Prostate gland (tissue), 2 donors: Measurements from ENCODE around the gene CEP63. TPM values are rescaled to one million over a fixed set of nuclear protein-coding genes. Genes with fewer than 3 reads are reported as not detected.

ENCODE experiments used
- DNase-seq: peaks from one replicate; pipeline ENCODE4 v3.0.0-alpha.2; 2019; ENCODE audit warnings: low spot score
- H3K27ac ChIP-seq, 2 donors: fragments of 200-600 bp; sonication (generic); 2 replicates each; pipeline ENCODE4 v1.5.1; 2017 to 2019
- H3K27me3 ChIP-seq: fragments of 200-600 bp; sonication (generic); replicated peaks from 2 replicates; pipeline ENCODE4 v1.5.1; 2019; ENCODE audit not compliant: insufficient read depth
- H3K36me3 ChIP-seq, 2 donors: fragments of 200-600 bp; sonication (generic); 1 replicate in 1 of 2; 2 replicates in 1 of 2; pipeline versions ENCODE4 v1.5.1 to v1.8.1; 2017 to 2019
- H3K4me1 ChIP-seq: fragments of 200-600 bp; sonication (generic); replicated peaks from 2 replicates; pipeline ENCODE4 v1.5.1; 2019
- H3K4me3 ChIP-seq, 2 donors: fragments of 200-600 bp; sonication (generic); 2 replicates each; pipeline ENCODE4 v1.5.1; 2017 to 2019
- H3K9me3 ChIP-seq: fragments of 200-600 bp; sonication (generic); 2 replicates; pipeline ENCODE4 v1.5.1; 2017
- POLR2A ChIP-seq: fragments of 450-650 bp; IDR thresholded peaks from one replicate; pipeline ENCODE4 v1.6.1; 2016; ENCODE audit warnings: antibody characterized with exemption, mild to moderate bottlenecking
- POLR2AphosphoS5 ChIP-seq: sonication (generic); formaldehyde crosslinking; IDR thresholded peaks from one replicate; pipeline ENCODE4 v1.6.1; 2017; ENCODE audit warnings: antibody characterized with exemption
- WGBS: methylation state at CpG from one replicate; pipeline ENCODE4 v1.1.5; 2018; 5-methylcytosine and 5-hydroxymethylcytosine counted together
- intact Hi-C: fragments of 100-400 bp; cut with DNase I; formaldehyde crosslinking; loops from one replicate; pipeline ENCODE4 v1.14.2; 2022
- total RNA-seq, 2 donors: library from RNA; depleted of rRNA; stranded (reverse); fragments of >200 nt; gene quantifications; one replicate each; pipeline ENCODE4 v1.1.0, GENCODE V29; 2016
- TF ChIP-seq, protein P1 (sequence below), 4 experiments: fragments of 200-600 bp in 2 of 4; fragments of 450-650 bp in 2 of 4; sonication (generic) in 2 of 4; IDR thresholded peaks; 1 replicate in 3 of 4; 2 replicates in 1 of 4; pipeline ENCODE4 v1.5.1; 2016 to 2019; ENCODE audit warnings: antibody characterized with exemption in 4 of 4, mild to moderate bottlenecking in 2 of 4, moderate library complexity in 2 of 4

Gene CEP63
- total RNA-seq, 2 donors from 2014 or later: 35.2 to 60.1 TPM

DNA sequence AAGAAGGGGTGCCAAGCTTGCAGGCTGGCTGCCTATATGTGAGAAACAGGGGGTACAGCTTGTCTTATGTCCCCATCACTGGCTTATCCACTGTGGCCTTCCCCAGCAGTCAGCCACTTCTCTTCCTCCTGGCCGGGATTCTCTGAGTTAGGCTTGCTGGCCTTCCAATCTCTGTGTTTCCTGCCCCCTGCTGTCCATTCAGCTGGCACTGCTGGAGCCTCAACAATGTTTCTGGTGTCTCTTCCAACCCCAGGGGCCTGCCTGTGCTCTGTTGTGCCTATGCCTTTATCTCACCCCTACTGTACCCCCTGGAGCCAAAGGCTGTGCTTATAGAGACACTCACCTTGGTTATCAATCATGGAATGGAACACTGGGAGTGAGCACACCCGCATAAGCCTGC is 36.6 kb upstream of the CEP63 start:
- peak; percentile 46 for DNase-seq
- no peaks in the 10 kb centered on the region for H3K27me3 ChIP-seq
- peak; percentile 11 for TF ChIP-seq POLR2AphosphoS5
- TF ChIP-seq POLR2A: no peak
- TF ChIP-seq, protein P1, sequence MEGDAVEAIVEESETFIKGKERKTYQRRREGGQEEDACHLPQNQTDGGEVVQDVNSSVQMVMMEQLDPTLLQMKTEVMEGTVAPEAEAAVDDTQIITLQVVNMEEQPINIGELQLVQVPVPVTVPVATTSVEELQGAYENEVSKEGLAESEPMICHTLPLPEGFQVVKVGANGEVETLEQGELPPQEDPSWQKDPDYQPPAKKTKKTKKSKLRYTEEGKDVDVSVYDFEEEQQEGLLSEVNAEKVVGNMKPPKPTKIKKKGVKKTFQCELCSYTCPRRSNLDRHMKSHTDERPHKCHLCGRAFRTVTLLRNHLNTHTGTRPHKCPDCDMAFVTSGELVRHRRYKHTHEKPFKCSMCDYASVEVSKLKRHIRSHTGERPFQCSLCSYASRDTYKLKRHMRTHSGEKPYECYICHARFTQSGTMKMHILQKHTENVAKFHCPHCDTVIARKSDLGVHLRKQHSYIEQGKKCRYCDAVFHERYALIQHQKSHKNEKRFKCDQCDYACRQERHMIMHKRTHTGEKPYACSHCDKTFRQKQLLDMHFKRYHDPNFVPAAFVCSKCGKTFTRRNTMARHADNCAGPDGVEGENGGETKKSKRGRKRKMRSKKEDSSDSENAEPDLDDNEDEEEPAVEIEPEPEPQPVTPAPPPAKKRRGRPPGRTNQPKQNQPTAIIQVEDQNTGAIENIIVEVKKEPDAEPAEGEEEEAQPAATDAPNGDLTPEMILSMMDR (IDR thresholded peaks at IDR 0.05): peak; percentile 13 to 60 (median 42)
- no peak overlapping the region for H3K27ac ChIP-seq
- H3K36me3 ChIP-seq: no peaks in the 10 kb centered on the region
- intact Hi-C loops: no loop called here
- H3K4me3 ChIP-seq: no peak overlapping the region
- no peaks in the 10 kb centered on the region for H3K9me3 ChIP-seq
- no peaks in the 10 kb centered on the region for H3K4me1 ChIP-seq
- WGBS: 61% methylated on average over 2 of the region's 2 CpGs

DNA sequence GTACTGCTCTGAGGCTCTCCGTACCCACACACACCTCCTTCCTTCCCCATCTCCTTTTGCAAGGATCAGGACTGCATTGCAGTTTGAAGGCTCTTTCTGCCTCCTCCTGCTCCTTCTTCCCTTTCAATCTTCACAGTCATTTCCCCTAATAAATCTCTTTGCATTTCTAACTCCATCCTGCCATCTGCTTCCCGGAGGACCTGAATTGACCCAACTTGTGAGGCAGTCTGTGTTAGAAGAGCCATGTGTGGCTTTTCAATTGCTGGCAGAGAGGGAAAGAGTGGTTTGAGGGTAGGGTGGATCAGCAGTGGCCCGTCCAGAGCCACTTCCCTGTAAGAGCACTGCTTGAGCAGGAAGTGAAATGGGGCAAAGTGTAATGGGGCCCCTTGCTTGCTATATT is 35.9 kb upstream of the CEP63 start:
- H3K27me3 ChIP-seq: no peaks in the 10 kb centered on the region
- H3K4me3 ChIP-seq: no peak overlapping the region
- DNase-seq: no peak
- no peak overlapping the region for H3K27ac ChIP-seq
- no peaks in the 10 kb centered on the region for H3K36me3 ChIP-seq
- H3K4me1 ChIP-seq: no peaks in the 10 kb centered on the region
- 66% methylated on average over 3 of the region's 3 CpGs for WGBS
- TF ChIP-seq, protein P1 (IDR thresholded peaks at IDR 0.05): no peak
- TF ChIP-seq POLR2AphosphoS5 (no peak), POLR2A (no peak)
- intact Hi-C loops: no loop called here
- H3K9me3 ChIP-seq: no peaks in the 10 kb centered on the region

DNA sequence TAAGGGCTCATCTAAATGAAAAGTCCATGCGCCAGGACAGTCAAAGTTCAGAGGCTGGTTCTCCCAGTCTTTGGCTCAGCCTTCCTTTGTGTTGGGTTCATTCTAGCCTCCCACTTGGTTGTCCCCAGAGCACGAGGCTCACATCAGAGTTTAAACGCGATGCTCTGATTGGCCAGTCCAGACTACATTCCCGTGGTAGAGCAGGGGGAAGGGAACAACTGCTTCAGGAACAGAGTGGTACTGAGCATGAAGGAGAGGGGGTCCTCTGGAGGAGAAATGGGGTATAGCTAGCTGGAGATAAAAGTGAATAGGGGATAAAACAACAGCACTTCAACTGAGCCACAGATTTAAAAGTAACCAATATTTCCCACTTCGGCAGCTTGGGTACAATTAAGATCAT is 32.2 kb upstream of the CEP63 start:
- H3K27me3 ChIP-seq: no peaks in the 10 kb centered on the region
- WGBS: 60% methylated on average over 6 of the region's 6 CpGs
- H3K9me3 ChIP-seq: no peaks in the 10 kb centered on the region
- no peaks in the 10 kb centered on the region for H3K36me3 ChIP-seq
- H3K4me1 ChIP-seq: no peaks in the 10 kb centered on the region
- H3K27ac ChIP-seq: no peak overlapping the region
- intact Hi-C loops: no loop called here
- no peak for TF ChIP-seq POLR2A
- TF ChIP-seq, protein P1 (IDR thresholded peaks at IDR 0.05): no peak
- TF ChIP-seq POLR2AphosphoS5: no peak
- no peak for DNase-seq
- H3K4me3 ChIP-seq: no peak overlapping the region

- intact Hi-C loops: no loop called here
- no peak for TF ChIP-seq POLR2AphosphoS5
- TF ChIP-seq POLR2A: no peak
- TF ChIP-seq, protein P1 (IDR thresholded peaks at IDR 0.05): no peak
- Histone ChIP-seq H3K9me3 (no peaks in the 10 kb centered on the region), H3K4me1 (no peaks in the 10 kb centered on the region), H3K36me3 (no peaks in the 10 kb centered on the region), H3K27me3 (no peaks in the 10 kb centered on the region), H3K4me3 (no peak overlapping the region), H3K27ac (no peak overlapping the region)
- DNase-seq: no peak
- 83% methylated on average over 9 of the region's 9 CpGs for WGBS
Measured at GRCh38 chr3:134457376-134458074, 28.3 kb upstream of the CEP63 start.

DNA sequence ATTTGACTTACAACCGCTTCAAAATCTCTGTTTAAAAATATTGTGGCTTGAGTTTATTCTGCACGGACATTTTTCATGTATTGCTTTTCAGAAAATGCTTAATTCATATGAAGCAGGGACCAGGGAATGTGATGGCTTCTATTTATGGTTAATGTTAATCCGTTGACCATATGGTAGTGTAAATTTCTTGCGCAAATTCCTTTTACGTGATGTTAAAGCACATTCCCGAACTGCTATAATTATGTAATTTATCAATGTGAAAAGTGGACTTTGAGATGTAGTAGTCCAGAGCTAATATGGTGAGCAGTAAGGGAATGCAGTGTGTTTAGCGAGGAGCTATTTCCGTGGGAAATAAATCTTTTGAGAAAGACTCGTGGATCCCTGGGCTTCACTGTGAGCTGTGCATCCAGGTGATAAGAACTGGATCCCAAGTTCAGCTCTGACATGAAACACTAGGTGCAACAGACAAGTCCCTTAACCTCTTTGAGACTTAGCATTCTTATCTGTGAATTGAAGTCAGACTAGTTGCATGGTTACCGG is 27.4 kb upstream of the CEP63 start:
- H3K4me3 ChIP-seq: no peak overlapping the region
- no peaks in the 10 kb centered on the region for H3K9me3 ChIP-seq
- no peaks in the 10 kb centered on the region for H3K27me3 ChIP-seq
- WGBS: 89% methylated on average over 10 of the region's 10 CpGs
- no peak for DNase-seq
- TF ChIP-seq POLR2A (no peak), POLR2AphosphoS5 (no peak)
- TF ChIP-seq, protein P1 (IDR thresholded peaks at IDR 0.05): no peak
- intact Hi-C loops: no loop called here
- H3K4me1 ChIP-seq: no peaks in the 10 kb centered on the region
- no peaks in the 10 kb centered on the region for H3K36me3 ChIP-seq
- H3K27ac ChIP-seq: no peak overlapping the region
